ENCODE results near the gene CMTM8.

GRCh38 chr3:32282578-32283154 lies 44.2 kb downstream of the CMTM8 start:
- TF ChIP-seq CTCF (IDR thresholded peaks at IDR 0.05 in 4 of 5, conservative IDR thresholded peaks at IDR 0.05 in 1 of 5) (no peak), POLR2A (IDR thresholded peaks at IDR 0.05) (no peak)
